IMR-90 (cell line): Measurements from ENCODE around the gene HHATL. TPM values are rescaled to one million over a fixed set of nuclear protein-coding genes. Genes with fewer than 3 reads are reported as not detected.

Source experiments
- ATAC-seq: fragments of 200-7000 bp; cut with Tn5 transposase; 2 replicates; pipeline ENCODE4 v1.9.1; 2020; ENCODE audit warnings: low read depth, mild to moderate bottlenecking, moderate library complexity
- BruUV-seq: library from RNA; stranded (reverse); fragments of 400-500 nt; replicated peaks from 2 replicates; lab custom pipeline; 2021; lab: Mats Ljungman, UMichigan
- CTCF ChIA-PET: fragments of 300-600 bp; formaldehyde crosslinking; extraction: SDS; loops from one replicate; lab custom pipeline; 2021; ENCODE audit warnings: antibody characterized with exemption; lab: Yijun Ruan, JAX
- POLR2A ChIA-PET: fragments of 300-600 bp; sonication (Branson Sonifier 250); formaldehyde crosslinking; loops from one replicate; lab custom pipeline; 2022; ENCODE audit warnings: antibody characterized with exemption; ENCODE audit not compliant: unreplicated experiment; lab: Charles Lee
- DNase-seq: peaks from one replicate; pipeline ENCODE4 v3.0.0; 2013
- H2AFZ ChIP-seq: replicated peaks from 2 replicates; pipeline ENCODE3; 2013; ENCODE audit warnings: low read length, mild to moderate bottlenecking; ENCODE audit not compliant: poor library complexity
- H2AK5ac ChIP-seq: 2 replicates; pipeline ENCODE4 v1.6.1; 2013; ENCODE audit warnings: low read depth, low read length, inconsistent platforms
- H2AK9ac ChIP-seq: replicated peaks from 2 replicates; pipeline ENCODE3; 2013; ENCODE audit warnings: mild to moderate bottlenecking, low read depth, low read length, moderate library complexity; ENCODE audit not compliant: poor library complexity
- H2BK120ac ChIP-seq: 2 replicates; pipeline ENCODE4 v1.6.1; 2013; ENCODE audit warnings: low read depth, low read length, inconsistent platforms
- H2BK15ac ChIP-seq: 3 replicates; pipeline ENCODE4 v1.6.1; 2013; ENCODE audit warnings: low read depth, low read length, inconsistent platforms
- H2BK20ac ChIP-seq: 2 replicates; pipeline ENCODE4 v1.6.1; 2013; ENCODE audit warnings: low read depth, mild to moderate bottlenecking, inconsistent platforms, low read length, moderate library complexity
- H2BK5ac ChIP-seq: 2 replicates; pipeline ENCODE4 v1.6.1; 2013; ENCODE audit warnings: mild to moderate bottlenecking, low read depth, low read length, inconsistent platforms; ENCODE audit not compliant: poor library complexity, severe bottlenecking
- H3K14ac ChIP-seq: replicated peaks from 2 replicates; pipeline ENCODE4 v1.6.1; 2013; ENCODE audit warnings: low read depth, low read length, inconsistent platforms
- H3K18ac ChIP-seq: 2 replicates; pipeline ENCODE4 v1.6.1; 2013; ENCODE audit warnings: low read depth, low read length, control low read depth
- H3K23ac ChIP-seq: 2 replicates; pipeline ENCODE4 v1.6.1; 2013; ENCODE audit warnings: low read depth, low read length, inconsistent platforms
- H3K27ac ChIP-seq: 2 replicates; pipeline ENCODE4 v1.5.1; 2013; ENCODE audit warnings: mild to moderate bottlenecking, control low read depth, low read length; ENCODE audit not compliant: insufficient read depth
- H3K27me3 ChIP-seq: 2 replicates; pipeline ENCODE4 v1.6.1; 2013; ENCODE audit warnings: low read length; ENCODE audit not compliant: control insufficient read depth, insufficient read depth
- H3K36me3 ChIP-seq: 2 replicates; pipeline ENCODE4 v1.6.1; 2013; ENCODE audit warnings: low read length, mixed read lengths; ENCODE audit not compliant: control insufficient read depth, insufficient read depth
- H3K4ac ChIP-seq: 2 replicates; pipeline ENCODE4 v1.6.1; 2013; ENCODE audit warnings: low read depth, low read length, inconsistent platforms
- H3K4me1 ChIP-seq: 2 replicates; pipeline ENCODE4 v1.6.1; 2013; ENCODE audit warnings: low read length, mixed read lengths; ENCODE audit not compliant: control insufficient read depth, insufficient read depth
- H3K4me2 ChIP-seq: 2 replicates; pipeline ENCODE4 v1.6.1; 2013; ENCODE audit warnings: low read depth, mild to moderate bottlenecking, control low read depth, low read length, moderate library complexity
- H3K4me3 ChIP-seq: 2 replicates; pipeline ENCODE4 v1.5.1; 2013; ENCODE audit warnings: low read depth, mild to moderate bottlenecking, control low read depth, low read length, moderate library complexity; ENCODE audit not compliant: insufficient read depth
- H3K56ac ChIP-seq: 2 replicates; pipeline ENCODE4 v1.6.1; 2013; ENCODE audit warnings: low read length, inconsistent platforms; ENCODE audit not compliant: insufficient read depth; ENCODE audit errors: extremely low read depth
- H3K79me1 ChIP-seq, 2 experiments: 2 replicates each; pipeline ENCODE4 v1.6.1; 2013; ENCODE audit warnings: low read length in 2 of 2, inconsistent platforms in 1 of 2, low read depth in 1 of 2
- H3K9ac ChIP-seq: 2 replicates; pipeline ENCODE4 v1.6.1; 2013; ENCODE audit warnings: low read depth, low read length, control low read depth
- H3K9me1 ChIP-seq: 2 replicates; pipeline ENCODE4 v1.6.1; 2013; ENCODE audit warnings: low read length, inconsistent platforms; ENCODE audit not compliant: insufficient read depth
- H3K9me3 ChIP-seq: 2 replicates; pipeline ENCODE4 v1.6.1; 2013; ENCODE audit warnings: low read length; ENCODE audit not compliant: control insufficient read depth, insufficient read depth
- H4K20me1 ChIP-seq: 2 replicates; pipeline ENCODE4 v1.6.1; 2013; ENCODE audit warnings: low read length, inconsistent platforms; ENCODE audit not compliant: insufficient read depth
- H4K5ac ChIP-seq: 2 replicates; pipeline ENCODE4 v1.6.1; 2013; ENCODE audit warnings: mild to moderate bottlenecking, low read depth, low read length, control low read depth
- H4K8ac ChIP-seq, 2 experiments: 2 replicates each; pipeline ENCODE4 v1.6.1; 2013; ENCODE audit warnings: low read depth in 2 of 2, low read length in 2 of 2, control low read depth in 1 of 2, inconsistent platforms in 1 of 2
- H4K91ac ChIP-seq: 2 replicates; pipeline ENCODE4 v1.6.1; 2013; ENCODE audit warnings: low read depth, low read length, inconsistent platforms; ENCODE audit not compliant: insufficient read depth
- CHD1 ChIP-seq: IDR thresholded peaks from 2 replicates; pipeline ENCODE4 v1.6.1; 2012; ENCODE audit warnings: low read depth, low read length, improper control_type of control experiment
- FOS ChIP-seq: fragments of 150-350 bp; IDR thresholded peaks from 2 replicates; pipeline ENCODE4 v1.6.1; 2016; ENCODE audit warnings: low read depth, low read length
- WGBS, 2 experiments: methylation state at CpG; one replicate each; pipeline versions ENCODE4 v1.1.5 to v1.1.7; 2013; ENCODE audit warnings: missing lambda C conversion rate in 2 of 2; ENCODE audit not compliant: insufficient read length in 1 of 2; ENCODE audit errors: extremely low coverage in 2 of 2; 5-methylcytosine and 5-hydroxymethylcytosine counted together
- dilution Hi-C: fragments of 300-500 bp; cut with HindIII; formaldehyde crosslinking; loops from one replicate; pipeline ENCODE4 v1.14.3; 2018; ENCODE audit warnings: low sequenced_read_pairs; ENCODE audit not compliant: unreplicated experiment
- in situ Hi-C: fragments of 300-500 bp; cut with MboI; formaldehyde crosslinking; loops from 3 replicates; pipeline ENCODE4 v1.14.3; 2019; ENCODE audit warnings: low sequenced_read_pairs, inconsistent platforms, mixed read lengths
- intact Hi-C: fragments of 100-400 bp; cut with micrococcal nuclease; formaldehyde crosslinking; loops from 2 replicates; pipeline ENCODE4 v1.10.0; 2022
- polyA plus RNA-seq, 3 experiments: library from polyadenylated mRNA; depleted of rRNA; stranded (reverse); fragments of >200 nt; gene quantifications; 2 replicates each; pipeline ENCODE4 v1.2.3, GENCODE V29; 2012; ENCODE audit warnings: low replicate concordance in 1 of 3
- total RNA-seq: library from RNA; depleted of rRNA; stranded (reverse); fragments of >200 nt; gene quantifications from 2 replicates; pipeline ENCODE4 v1.2.3, GENCODE V29; 2012

HHATL gene
- total and polyA plus RNA-seq, 2 of the 4 experiments (the other 2 are of a cell fraction), result not detected

- in situ Hi-C loops (no loop called here), dilution Hi-C loops (no loop called here), intact Hi-C loops (loop anchor here (2.0 to 5.0 kb wide), 2 partner anchors 50 to 93 kb away; partner anchors contain the start of gene NKTR)
- Histone ChIP-seq H3K9me1 (peaks cover 45% of the 10 kb centered on the region), H2BK5ac (peak overlapping the region; percentile 77), H3K18ac (no peak overlapping the region), H3K36me3 (peaks cover 8% of the 10 kb centered on the region), H3K79me1 (peaks cover 33 to 84% of the 10 kb centered on the region in 2 experiments), H2AK9ac (peak overlapping the region; percentile 75), H3K14ac (peak overlapping the region; percentile 2), H3K4me2 (peak overlapping the region; percentile 80), H4K5ac (no peak overlapping the region), H3K27ac (peak overlapping the region; percentile 77), H2BK20ac (peak overlapping the region; percentile 2), H2AFZ (peak overlapping the region; percentile 84), H2BK120ac (peak overlapping the region; percentile 62), H4K91ac (peak overlapping the region; percentile 66), H3K4ac (peak overlapping the region; percentile 88), H3K9me3 (no peaks in the 10 kb centered on the region), H2BK15ac (peak overlapping the region; percentile 79; the same call in 2 of the 3 replicates), H3K27me3 (no peaks in the 10 kb centered on the region), H3K23ac (peak overlapping the region; percentile 6; the same call in 1 of the 2 replicates), H4K8ac (peak overlapping the region in 1 of 2 experiments; percentile 38; a peak in 1 of 4 replicates), H3K9ac (no peak overlapping the region), H3K56ac (no peak overlapping the region), H2AK5ac (peak overlapping the region; percentile 76), H3K4me3 (no peak overlapping the region), H4K20me1 (peaks cover 29% of the 10 kb centered on the region), H3K4me1 (peaks cover 35% of the 10 kb centered on the region)
- ChIA-PET CTCF (interaction anchor here (1.0 to 2.5 kb wide), 4 partner anchors 10 to 93 kb away, joined by 4 to 6 read pairs (median 5); no protein-coding TSS in a partner anchor), POLR2A (no interaction called here)
- DNase-seq (no peak), ATAC-seq (no peak)
- WGBS, 2 experiments, result no CpG with 5 or more reads among the region's 1 CpG
- no TSS peak for BruUV-seq
- no peak for TF ChIP-seq FOS
- TF ChIP-seq CHD1, result no peak
These were observed 50.4 kb downstream of the HHATL start for GRCh38 chr3:42652251-42652610.
